Fibroblast of skin of scalp (primary cell): Measurements from ENCODE around the gene INTS4.
"Not testable (repeated sequence)": the region's sequence is repeated elsewhere in the genome, so short reads cannot be mapped to it uniquely, and the experiment has no call there.

ENCODE experiments used
- DNase-seq: peaks from one replicate; pipeline ENCODE4 v3.0.0-alpha.2; 2013

Gene INTS4

DNA sequence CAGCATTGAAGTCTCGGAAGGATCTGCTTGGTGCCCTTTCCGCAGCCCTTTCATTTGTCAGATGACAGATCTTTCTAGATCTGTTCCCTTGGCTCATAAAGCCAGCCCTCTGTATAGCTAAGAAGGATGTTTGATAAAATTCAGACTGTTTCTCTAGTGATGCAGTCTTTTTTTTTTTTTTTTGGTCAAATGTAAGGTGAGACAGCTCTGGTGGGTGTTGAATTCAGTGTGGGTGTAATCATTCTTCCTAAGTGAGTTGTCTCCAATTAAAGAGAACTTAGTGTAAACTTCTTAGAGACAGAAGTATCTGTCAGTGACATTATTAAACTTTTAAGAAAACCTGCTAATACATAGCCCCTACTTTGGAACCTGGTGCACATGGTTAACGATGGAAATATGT is 120.3 kb downstream of the INTS4 start:
- no peak for DNase-seq

DNA sequence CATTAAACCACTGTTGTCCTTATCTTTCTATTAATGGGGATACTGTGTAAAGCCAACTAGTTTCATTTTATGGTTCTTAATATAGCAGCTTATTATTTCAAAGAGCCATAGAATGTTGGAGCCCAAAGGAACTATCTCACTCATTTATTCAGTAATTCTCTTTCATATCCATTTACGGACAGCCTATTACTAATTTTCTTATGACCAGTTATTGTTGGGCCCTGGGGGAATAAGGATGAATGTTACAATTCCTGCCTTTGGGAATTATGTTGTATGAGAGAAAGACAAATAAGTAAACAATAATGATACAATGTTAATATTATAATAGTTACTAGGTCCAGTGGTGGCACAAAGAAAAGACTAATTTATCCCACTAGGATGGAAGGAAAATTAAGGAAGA is 121.1 kb downstream of the INTS4 start:
- no peak for DNase-seq

DNA sequence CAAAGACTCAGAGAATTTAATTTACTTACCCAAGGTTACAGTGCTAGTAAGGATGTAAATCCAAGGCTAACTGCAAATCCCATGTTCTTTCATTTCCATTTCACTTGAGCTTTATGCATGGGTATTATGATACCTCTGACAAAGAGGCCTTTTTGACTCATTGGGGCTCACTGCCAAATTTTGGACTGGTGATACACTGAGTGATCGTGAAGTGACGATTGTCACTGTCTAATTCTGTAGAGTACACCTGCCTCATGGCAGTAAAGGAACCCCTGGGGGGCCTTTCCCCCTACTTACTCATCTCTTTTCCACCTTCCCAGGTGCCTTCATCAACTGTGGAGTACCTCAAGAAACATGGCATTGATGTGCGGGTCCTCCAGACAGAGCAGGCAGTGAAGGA is 122.6 kb downstream of the INTS4 start:
- DNase-seq = no peak

DNA sequence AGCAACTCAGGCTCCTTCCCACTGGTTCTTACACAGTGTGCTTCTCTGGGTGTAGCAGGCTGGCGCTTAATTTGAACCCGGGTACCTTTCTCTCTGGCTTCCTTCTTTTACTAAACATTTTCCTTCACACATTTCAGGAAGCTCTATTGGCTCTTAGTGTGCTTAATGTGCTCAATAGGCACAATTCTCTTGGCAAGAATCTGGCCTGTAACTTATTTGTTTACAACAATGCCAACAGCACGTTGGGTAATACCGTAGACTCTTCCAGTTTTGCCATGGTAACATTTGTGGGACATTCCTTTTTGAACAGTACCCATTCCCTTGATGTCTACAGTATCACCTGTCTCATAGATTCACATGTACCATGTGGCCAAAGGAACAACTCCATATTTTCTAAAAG is 125.7 kb downstream of the INTS4 start:
- DNase-seq = no peak

- no peak for DNase-seq
These were observed 128.1 kb downstream of the INTS4 start for GRCh38 chr11:77866336-77866735.

- DNase-seq = peak; percentile 55
These were observed 128.7 kb downstream of the INTS4 start for GRCh38 chr11:77865805-77866204.

- not testable (repeated sequence) for DNase-seq
These were observed 133.0 kb downstream of the INTS4 start for GRCh38 chr11:77861444-77861843.

DNA sequence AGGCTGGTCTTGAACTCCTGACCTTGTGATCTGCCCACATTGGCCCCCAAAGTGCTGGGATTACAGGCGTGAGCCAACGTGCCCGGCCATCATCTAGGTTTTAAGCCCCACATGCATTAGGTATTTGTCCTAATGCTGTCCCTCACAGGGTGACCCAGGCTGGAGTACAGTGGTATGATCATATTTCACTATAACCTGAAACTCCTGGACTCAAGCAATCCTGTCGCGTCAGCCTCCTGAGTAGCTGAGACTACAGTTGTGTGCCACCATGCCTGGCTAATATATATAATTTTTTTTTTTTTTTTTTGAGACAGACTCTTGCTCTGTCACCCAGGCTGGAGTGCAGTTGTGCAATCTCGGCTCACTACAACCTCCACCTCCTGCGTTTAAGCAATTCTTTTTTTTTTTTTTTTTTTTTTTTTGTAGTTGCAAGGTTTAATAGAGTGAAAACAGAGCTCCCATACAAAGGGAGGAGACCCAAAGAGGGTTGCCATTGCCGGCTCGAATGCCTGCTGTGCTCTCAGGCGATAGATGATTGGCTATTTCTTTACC is 136.5 kb downstream of the INTS4 start:
- DNase-seq = not testable (repeated sequence)

GRCh38 chr11:77854838-77855237 is 139.6 kb downstream of the INTS4 start:
- no peak for DNase-seq

DNA sequence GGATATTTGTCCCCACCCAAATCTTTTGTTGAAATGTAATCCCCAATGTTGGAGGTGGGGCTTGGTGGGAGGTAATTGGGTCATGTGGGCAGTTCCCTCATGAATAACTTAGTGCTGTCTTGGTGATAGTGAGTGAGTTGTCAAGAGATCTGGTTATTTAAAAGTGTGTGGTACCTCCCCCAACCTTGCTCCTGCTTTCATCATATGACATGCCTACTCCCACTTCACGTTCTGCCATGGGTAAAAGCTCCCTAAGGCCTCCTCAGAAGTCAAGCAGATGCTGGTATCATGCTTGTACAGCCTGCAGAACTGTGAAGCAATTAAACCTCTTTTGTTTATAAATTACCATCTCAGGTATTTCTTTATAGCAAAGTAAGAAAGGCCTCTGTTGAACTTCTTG is 143.0 kb downstream of the INTS4 start:
- DNase-seq = peak; percentile 20

DNA sequence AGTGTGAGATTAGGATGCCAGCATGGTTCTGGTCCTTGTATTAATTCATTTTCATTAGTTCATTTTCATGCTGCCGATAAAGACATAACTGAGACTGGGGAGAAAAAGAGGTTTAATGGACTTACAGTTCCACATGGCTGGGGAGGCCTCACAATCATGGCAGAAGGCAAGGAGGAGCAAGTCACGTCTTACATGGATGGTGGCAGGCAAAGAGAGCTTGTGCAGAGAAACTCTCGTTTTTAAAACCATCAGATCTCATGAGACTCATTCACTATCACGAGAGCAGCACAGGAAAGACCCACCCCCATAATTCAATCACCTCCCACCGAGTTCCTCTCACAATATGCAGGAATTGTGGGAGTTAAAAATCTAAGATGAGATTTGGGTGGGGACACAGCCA is 150.8 kb downstream of the INTS4 start:
- not testable (repeated sequence) for DNase-seq

- DNase-seq = peak; percentile 11
These were observed 151.9 kb downstream of the INTS4 start for GRCh38 chr11:77842441-77843121.

GRCh38 chr11:77833302-77833701 is 161.2 kb downstream of the INTS4 start:
- no peak for DNase-seq

DNA sequence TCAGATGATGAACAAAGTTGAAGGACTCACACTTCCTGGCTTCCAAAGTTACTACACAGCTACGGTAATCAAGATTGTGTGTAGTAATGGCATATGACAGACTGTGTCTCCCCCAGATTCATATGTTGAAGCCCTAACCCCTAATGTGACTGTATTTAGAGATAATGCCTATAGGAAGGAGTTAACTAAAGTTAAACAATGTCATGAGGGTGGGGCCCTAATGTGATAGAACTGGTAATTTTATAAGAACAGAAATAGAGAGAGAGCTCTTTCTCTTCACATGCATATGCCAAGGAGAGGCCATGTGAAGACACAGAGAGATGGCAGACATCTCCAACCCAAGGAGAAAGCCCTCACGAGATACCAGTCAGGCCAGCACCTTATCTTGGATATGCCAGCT is 165.5 kb downstream of the INTS4 start:
- DNase-seq = no peak
